Measurements from ENCODE around the gene SCGB3A2. TPM values are rescaled to one million over a fixed set of nuclear protein-coding genes. Genes with fewer than 3 reads are reported as not detected.

SCGB3A2 gene
- total RNA-seq, 1 experiment from 2014 or later: not detected

- CTCF ChIA-PET: interaction anchor here (0.6 kb wide), 1 partner anchor 48 kb away, joined by 3 read pairs; no protein-coding TSS in a partner anchor
- Mint-ChIP-seq H3K36me3 (ENCODE audit: insufficient read depth, unreplicated experiment) (no peaks in the 10 kb centered on the region), H3K9me3 (ENCODE audit: unreplicated experiment) (peaks cover 6% of the 10 kb centered on the region)
These were observed 1.9 kb upstream of the SCGB3A2 start for GRCh38 chr5:147876626-147877025.

GRCh38 chr5:147879784-147880183 is 1.3 kb downstream of the SCGB3A2 start:
- Histone ChIP-seq H3K36me3 (ENCODE audit: control insufficient read depth, insufficient read depth, low read length) (no peaks in the 10 kb centered on the region), H3K4me3 (ENCODE audit: low read depth, low read length) (no peak overlapping the region), H3K4me1 (peaks cover 5% of the 10 kb centered on the region; the same call in 1 of the 2 replicates), H3K27me3 (replicated peaks; ENCODE audit: control insufficient read depth, insufficient read depth, low read length) (no peaks in the 10 kb centered on the region), H3K9me3 (no peaks in the 10 kb centered on the region)
- ChIA-PET CTCF (no interaction called here), POLR2A (no interaction called here)
- H3K4me3 Mint-ChIP-seq (ENCODE audit: unreplicated experiment): no peak overlapping the region
- peaks cover 7% of the 10 kb centered on the region for H3K4me1 Mint-ChIP-seq (ENCODE audit: low read depth, unreplicated experiment)
- H3K36me3 Mint-ChIP-seq (ENCODE audit: insufficient read depth, unreplicated experiment): no peaks in the 10 kb centered on the region
- BruUV-seq (replicated peaks): no TSS peak
- no peaks in the 10 kb centered on the region for H3K27me3 Mint-ChIP-seq (ENCODE audit: insufficient read depth, unreplicated experiment)
- no peak for TF ChIP-seq CTCF (IDR thresholded peaks at IDR 0.05; ENCODE audit: insufficient read depth in 1 of 2, low read depth in 1 of 2, low read length in 1 of 2, severe bottlenecking in 1 of 2, unreplicated experiment in 1 of 2)
- DNase-seq: no peak
- intact Hi-C loops (cut with micrococcal nuclease; ENCODE audit: unreplicated experiment): no loop called here
- no peak overlapping the region for H3K27ac Mint-ChIP-seq (ENCODE audit: unreplicated experiment)
- H3K9me3 Mint-ChIP-seq (ENCODE audit: unreplicated experiment): peaks cover under 1% of the 10 kb centered on the region

More at GRCh38 chr5:147876626-147877025, 1.9 kb upstream of the SCGB3A2 start:
- POLR2A ChIA-PET: no interaction called here
- Histone ChIP-seq H3K4me3 (ENCODE audit: low read depth, low read length) (no peak overlapping the region), H3K36me3 (ENCODE audit: control insufficient read depth, insufficient read depth, low read length) (no peaks in the 10 kb centered on the region), H3K27me3 (replicated peaks; ENCODE audit: control insufficient read depth, insufficient read depth, low read length) (no peaks in the 10 kb centered on the region), H3K4me1 (no peaks in the 10 kb centered on the region), H3K9me3 (no peaks in the 10 kb centered on the region)
- no peak overlapping the region for H3K27ac Mint-ChIP-seq (ENCODE audit: unreplicated experiment)
- intact Hi-C loops (cut with micrococcal nuclease; ENCODE audit: unreplicated experiment): no loop called here
- TF ChIP-seq CTCF (IDR thresholded peaks at IDR 0.05; ENCODE audit: insufficient read depth in 1 of 2, low read depth in 1 of 2, low read length in 1 of 2, severe bottlenecking in 1 of 2, unreplicated experiment in 1 of 2): no peak
- no peaks in the 10 kb centered on the region for H3K27me3 Mint-ChIP-seq (ENCODE audit: insufficient read depth, unreplicated experiment)
- DNase-seq: no peak
- no peaks in the 10 kb centered on the region for H3K4me1 Mint-ChIP-seq (ENCODE audit: low read depth, unreplicated experiment)
- BruUV-seq (replicated peaks): no TSS peak
- H3K4me3 Mint-ChIP-seq (ENCODE audit: unreplicated experiment): no peak overlapping the region

GRCh38 chr5:147880487-147880886 is 2.0 kb downstream of the SCGB3A2 start:
- CTCF ChIA-PET: no interaction called here
- Mint-ChIP-seq H3K27ac (ENCODE audit: unreplicated experiment) (no peak overlapping the region), H3K9me3 (ENCODE audit: unreplicated experiment) (no peaks in the 10 kb centered on the region), H3K36me3 (ENCODE audit: insufficient read depth, unreplicated experiment) (no peaks in the 10 kb centered on the region), H3K4me3 (ENCODE audit: unreplicated experiment) (no peak overlapping the region), H3K4me1 (ENCODE audit: low read depth, unreplicated experiment) (peaks cover 7% of the 10 kb centered on the region), H3K27me3 (ENCODE audit: insufficient read depth, unreplicated experiment) (no peaks in the 10 kb centered on the region)
- Histone ChIP-seq H3K4me3 (ENCODE audit: low read depth, low read length) (no peak overlapping the region), H3K9me3 (no peaks in the 10 kb centered on the region), H3K36me3 (ENCODE audit: control insufficient read depth, insufficient read depth, low read length) (no peaks in the 10 kb centered on the region), H3K4me1 (peaks cover 5% of the 10 kb centered on the region; the same call in 1 of the 2 replicates), H3K27me3 (replicated peaks; ENCODE audit: control insufficient read depth, insufficient read depth, low read length) (no peaks in the 10 kb centered on the region)
- no peak for DNase-seq
- intact Hi-C loops (cut with micrococcal nuclease; ENCODE audit: unreplicated experiment): no loop called here
- POLR2A ChIA-PET: no interaction called here
- TF ChIP-seq CTCF (IDR thresholded peaks at IDR 0.05; ENCODE audit: insufficient read depth in 1 of 2, low read depth in 1 of 2, low read length in 1 of 2, severe bottlenecking in 1 of 2, unreplicated experiment in 1 of 2): no peak
- no TSS peak for BruUV-seq (replicated peaks)
